ENCODE data around the gene CCDC39.

The CCDC39 gene

DNA sequence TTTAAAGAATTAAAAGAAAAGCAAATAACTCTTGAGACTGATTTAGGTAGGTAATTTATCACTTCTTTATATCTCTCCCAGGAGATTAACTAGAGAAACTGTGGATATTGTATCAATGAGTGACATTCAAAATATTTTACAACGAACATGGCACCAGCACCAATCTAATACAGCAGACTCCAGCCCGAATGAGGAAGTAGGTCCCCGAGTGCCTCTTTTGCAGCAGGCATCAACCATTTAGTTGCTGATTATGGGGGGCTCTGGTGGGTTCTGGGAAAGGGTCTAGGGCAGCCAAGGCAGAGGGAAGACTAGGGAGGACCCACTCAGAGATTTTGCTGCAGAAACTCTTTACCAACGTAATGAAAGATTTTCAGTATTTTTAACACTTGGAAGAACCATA lies 109.1 kb downstream of the CCDC39 start:
- no peak overlapping the region for H3K4me3 ChIP-seq (ENCODE audit: low read depth, low read length)
- TF ChIP-seq, protein P1, sequence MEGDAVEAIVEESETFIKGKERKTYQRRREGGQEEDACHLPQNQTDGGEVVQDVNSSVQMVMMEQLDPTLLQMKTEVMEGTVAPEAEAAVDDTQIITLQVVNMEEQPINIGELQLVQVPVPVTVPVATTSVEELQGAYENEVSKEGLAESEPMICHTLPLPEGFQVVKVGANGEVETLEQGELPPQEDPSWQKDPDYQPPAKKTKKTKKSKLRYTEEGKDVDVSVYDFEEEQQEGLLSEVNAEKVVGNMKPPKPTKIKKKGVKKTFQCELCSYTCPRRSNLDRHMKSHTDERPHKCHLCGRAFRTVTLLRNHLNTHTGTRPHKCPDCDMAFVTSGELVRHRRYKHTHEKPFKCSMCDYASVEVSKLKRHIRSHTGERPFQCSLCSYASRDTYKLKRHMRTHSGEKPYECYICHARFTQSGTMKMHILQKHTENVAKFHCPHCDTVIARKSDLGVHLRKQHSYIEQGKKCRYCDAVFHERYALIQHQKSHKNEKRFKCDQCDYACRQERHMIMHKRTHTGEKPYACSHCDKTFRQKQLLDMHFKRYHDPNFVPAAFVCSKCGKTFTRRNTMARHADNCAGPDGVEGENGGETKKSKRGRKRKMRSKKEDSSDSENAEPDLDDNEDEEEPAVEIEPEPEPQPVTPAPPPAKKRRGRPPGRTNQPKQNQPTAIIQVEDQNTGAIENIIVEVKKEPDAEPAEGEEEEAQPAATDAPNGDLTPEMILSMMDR (IDR thresholded peaks at IDR 0.05; ENCODE audit: low read depth, low read length, missing control alignments) = no peak
- DNase-seq (ENCODE audit: low read depth) = no peak
- in situ Hi-C loops (cut with HindIII; ENCODE audit: low sequenced_read_pairs) = no loop called here

DNA sequence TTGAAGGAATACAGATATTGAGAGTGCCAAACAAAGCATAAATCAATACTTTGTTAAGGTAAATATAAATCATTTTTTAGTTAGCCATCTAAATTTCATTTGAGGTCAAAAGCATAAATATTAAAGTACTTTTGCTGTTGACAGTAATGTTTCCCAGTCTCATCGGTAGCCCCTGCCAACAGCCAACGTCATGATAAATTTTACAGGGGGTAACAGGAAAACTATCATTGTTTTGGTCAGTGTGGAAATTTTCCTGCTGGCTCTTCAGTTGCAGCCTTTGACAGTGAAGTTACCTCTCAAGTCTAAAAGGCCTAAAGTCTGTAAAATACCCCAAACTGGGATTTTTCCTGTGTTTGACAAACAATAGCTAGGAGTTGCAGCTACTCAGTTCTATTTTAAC lies 114.6 kb downstream of the CCDC39 start:
- in situ Hi-C loops (cut with HindIII; ENCODE audit: low sequenced_read_pairs) = no loop called here
- no peak overlapping the region for H3K4me3 ChIP-seq (ENCODE audit: low read depth, low read length)
- TF ChIP-seq, protein P1 (IDR thresholded peaks at IDR 0.05; ENCODE audit: low read depth, low read length, missing control alignments) = no peak
- no peak for DNase-seq (ENCODE audit: low read depth)
